ENCODE results near the gene UBE2L6.

- no peak for TF ChIP-seq CTCF (conservative IDR thresholded peaks at IDR 0.05; ENCODE audit: low read depth, low read length)
- TF ChIP-seq, protein P1, sequence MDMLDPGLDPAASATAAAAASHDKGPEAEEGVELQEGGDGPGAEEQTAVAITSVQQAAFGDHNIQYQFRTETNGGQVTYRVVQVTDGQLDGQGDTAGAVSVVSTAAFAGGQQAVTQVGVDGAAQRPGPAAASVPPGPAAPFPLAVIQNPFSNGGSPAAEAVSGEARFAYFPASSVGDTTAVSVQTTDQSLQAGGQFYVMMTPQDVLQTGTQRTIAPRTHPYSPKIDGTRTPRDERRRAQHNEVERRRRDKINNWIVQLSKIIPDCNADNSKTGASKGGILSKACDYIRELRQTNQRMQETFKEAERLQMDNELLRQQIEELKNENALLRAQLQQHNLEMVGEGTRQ (IDR thresholded peaks at IDR 0.05; ENCODE audit: low read depth, low read length), result no peak
- TF ChIP-seq POLR2A (IDR thresholded peaks at IDR 0.05; ENCODE audit: low read depth, low read length), result no peak
- TF ChIP-seq RFX5 (IDR thresholded peaks at IDR 0.05; ENCODE audit: low read depth, low read length), result no peak
- no peak for TF ChIP-seq CEBPB (IDR thresholded peaks at IDR 0.05; ENCODE audit: low read depth, low read length)
These were observed 30.0 kb upstream of the UBE2L6 start, which contains the start of gene SERPING1 for GRCh38 chr11:57597461-57597915.

Measured in IMR-90 (cell line).